ENCODE results near the gene AUTS2.
A peak's percentile ranks its signal among the peaks of the same experiment; 100 is the strongest.

Gene AUTS2

GRCh38 chr7:69678494-69679187, 80.4 kb downstream of the AUTS2 start:
- no peak for FAIRE-seq

GRCh38 chr7:69681181-69681580, 82.9 kb downstream of the AUTS2 start:
- no peak for FAIRE-seq
- no peak for DNase-seq (ENCODE audit: extremely low spot score, insufficient read length, low read depth)

More at GRCh38 chr7:69678494-69679187, 80.4 kb downstream of the AUTS2 start:
- DNase-seq (ENCODE audit: extremely low spot score, insufficient read length, low read depth), result no peak

GRCh38 chr7:69682518-69682917, 84.2 kb downstream of the AUTS2 start:
- FAIRE-seq (no peak), DNase-seq (ENCODE audit: extremely low spot score, insufficient read length, low read depth) (no peak)

- DNase-seq (ENCODE audit: extremely low spot score, insufficient read length, low read depth) (no peak), FAIRE-seq (no peak)
Observed at GRCh38 chr7:69683002-69683401, 84.7 kb downstream of the AUTS2 start.

GRCh38 chr7:69684369-69685292, 86.4 kb downstream of the AUTS2 start:
- FAIRE-seq (peak; percentile 67), DNase-seq (ENCODE audit: extremely low spot score, insufficient read length, low read depth) (no peak)

GRCh38 chr7:69685293-69685631, 87.0 kb downstream of the AUTS2 start:
- no peak for DNase-seq (ENCODE audit: extremely low spot score, insufficient read length, low read depth)
- FAIRE-seq, result no peak

GRCh38 chr7:69686366-69686765, 88.1 kb downstream of the AUTS2 start:
- FAIRE-seq (no peak), DNase-seq (ENCODE audit: extremely low spot score, insufficient read length, low read depth) (no peak)

- FAIRE-seq (no peak), DNase-seq (ENCODE audit: extremely low spot score, insufficient read length, low read depth) (no peak)
Observed at GRCh38 chr7:69687739-69688433, 89.6 kb downstream of the AUTS2 start.

GRCh38 chr7:69690329-69690728, 92.1 kb downstream of the AUTS2 start:
- DNase-seq (ENCODE audit: extremely low spot score, insufficient read length, low read depth), result no peak
- FAIRE-seq, result no peak

- no peak for DNase-seq (ENCODE audit: extremely low spot score, insufficient read length, low read depth)
- no peak for FAIRE-seq
Observed at GRCh38 chr7:69691327-69691726, 93.1 kb downstream of the AUTS2 start.

- no peak for DNase-seq (ENCODE audit: extremely low spot score, insufficient read length, low read depth)
- FAIRE-seq, result no peak
Observed at GRCh38 chr7:69691734-69692133, 93.5 kb downstream of the AUTS2 start.

- DNase-seq (ENCODE audit: extremely low spot score, insufficient read length, low read depth) (no peak), FAIRE-seq (no peak)
Observed at GRCh38 chr7:69692611-69693010, 94.3 kb downstream of the AUTS2 start.

- DNase-seq (ENCODE audit: extremely low spot score, insufficient read length, low read depth) (no peak), FAIRE-seq (no peak)
Observed at GRCh38 chr7:69693042-69693441, 94.8 kb downstream of the AUTS2 start.

GRCh38 chr7:69696054-69696591, 97.8 kb downstream of the AUTS2 start:
- peak; percentile 93 for FAIRE-seq
- DNase-seq (ENCODE audit: extremely low spot score, insufficient read length, low read depth), result peak; percentile 26

- DNase-seq (ENCODE audit: extremely low spot score, insufficient read length, low read depth), result no peak
- peak; percentile 61 for FAIRE-seq
Observed at GRCh38 chr7:69696686-69697685, 98.7 kb downstream of the AUTS2 start.

- FAIRE-seq (peak; percentile 58), DNase-seq (ENCODE audit: extremely low spot score, insufficient read length, low read depth) (no peak)
Observed at GRCh38 chr7:69698109-69698825, 100.0 kb downstream of the AUTS2 start.

- FAIRE-seq (peak; percentile 44), DNase-seq (ENCODE audit: extremely low spot score, insufficient read length, low read depth) (no peak)
Observed at GRCh38 chr7:69699931-69700330, 101.7 kb downstream of the AUTS2 start.

GRCh38 chr7:69700331-69700730, 102.1 kb downstream of the AUTS2 start:
- no peak for DNase-seq (ENCODE audit: extremely low spot score, insufficient read length, low read depth)
- FAIRE-seq, result no peak

GRCh38 chr7:69701288-69701687, 103.0 kb downstream of the AUTS2 start:
- FAIRE-seq, result no peak

More at GRCh38 chr7:69701288-69701687, 103.0 kb downstream of the AUTS2 start:
- DNase-seq (ENCODE audit: extremely low spot score, insufficient read length, low read depth), result no peak
